C4-2B (cell line): Measurements from ENCODE around the gene PRTFDC1.

ENCODE experiments used
- H3K27ac ChIP-seq: fragments of 450-650 bp; 2 replicates; pipeline ENCODE4 v1.5.1; 2017
- CTCF ChIP-seq: fragments of 450-650 bp; conservative IDR thresholded peaks from 2 replicates; pipeline ENCODE4 v1.5.1; 2017; ENCODE audit warnings: mild to moderate bottlenecking
- ZFX ChIP-seq: fragments of 450-650 bp; IDR thresholded peaks from 2 replicates; pipeline ENCODE4 v1.6.1; 2017

The PRTFDC1 gene

GRCh38 chr10:24882047-24882698, 70.2 kb downstream of the PRTFDC1 start:
- TF ChIP-seq CTCF (no peak), ZFX (no peak)
- no peak overlapping the region for H3K27ac ChIP-seq

- TF ChIP-seq ZFX (no peak), CTCF (no peak)
These were observed 72.5 kb downstream of the PRTFDC1 start for GRCh38 chr10:24879861-24880260.

GRCh38 chr10:24874133-24874532, 78.3 kb downstream of the PRTFDC1 start:
- no peak overlapping the region for H3K27ac ChIP-seq
- TF ChIP-seq ZFX (no peak), CTCF (no peak)

More at GRCh38 chr10:24879861-24880260, 72.5 kb downstream of the PRTFDC1 start:
- H3K27ac ChIP-seq: no peak overlapping the region

GRCh38 chr10:24873281-24873683, 79.1 kb downstream of the PRTFDC1 start:
- TF ChIP-seq ZFX: no peak
- no peak for TF ChIP-seq CTCF
- no peak overlapping the region for H3K27ac ChIP-seq

GRCh38 chr10:24872790-24873182, 79.6 kb downstream of the PRTFDC1 start:
- no peak overlapping the region for H3K27ac ChIP-seq

GRCh38 chr10:24872049-24872789, 80.2 kb downstream of the PRTFDC1 start:
- TF ChIP-seq CTCF (no peak), ZFX (no peak)
- no peak overlapping the region for H3K27ac ChIP-seq

More at GRCh38 chr10:24872790-24873182, 79.6 kb downstream of the PRTFDC1 start:
- no peak for TF ChIP-seq CTCF

GRCh38 chr10:24871011-24871935, 81.1 kb downstream of the PRTFDC1 start:
- no peak overlapping the region for H3K27ac ChIP-seq
- TF ChIP-seq CTCF (no peak), ZFX (no peak)
